K562 (cell line): ENCODE data around the gene PDE4A. TPM values are rescaled to one million over a fixed set of nuclear protein-coding genes. Genes with fewer than 3 reads are reported as not detected.

ENCODE experiments used
- HDAC1 ChIP-seq, 2 experiments: fragments of 450-650 bp; IDR thresholded peaks; 2 replicates each; pipeline ENCODE4 v1.6.1; 2016 to 2017; ENCODE audit warnings: inconsistent platforms in 1 of 2, mild to moderate bottlenecking in 1 of 2, moderate library complexity in 1 of 2
- MEF2D ChIP-seq: conservative IDR thresholded peaks from 2 replicates; pipeline ENCODE4 v1.6.1; 2016; ENCODE audit warnings: low read depth, missing genetic modification characterization, missing compliant biosample characterization
- MXI1 ChIP-seq: IDR thresholded peaks from 2 replicates; pipeline ENCODE4 v1.6.1; 2011; ENCODE audit warnings: low read depth, mild to moderate bottlenecking, improper control_type of control experiment, low read length
- RAD51 ChIP-seq: fragments of 450-650 bp; IDR thresholded peaks from 2 replicates; pipeline ENCODE4 v1.7.1; 2016; ENCODE audit warnings: low read depth, mild to moderate bottlenecking, borderline replicate concordance
- SMARCC2 ChIP-seq: fragments of 450-650 bp; IDR thresholded peaks from 2 replicates; pipeline ENCODE4 v1.6.1; 2017; ENCODE audit warnings: antibody characterized with exemption, moderate library complexity, mild to moderate bottlenecking, low read depth
- ZKSCAN8 ChIP-seq: fragments of 200-800 bp; sonication (Bioruptor generic); IDR thresholded peaks from 2 replicates; pipeline ENCODE4 v1.6.1; 2016; ENCODE audit warnings: missing genetic modification characterization, missing compliant biosample characterization
- ZNF217 ChIP-seq: sonication (generic); formaldehyde crosslinking; IDR thresholded peaks from 2 replicates; pipeline ENCODE4 v1.8.0; 2022; ENCODE audit warnings: mild to moderate bottlenecking, missing genetic modification reagents
- ZNF354B ChIP-seq: fragments of 250-450 bp; sonication (Bioruptor Pico); IDR thresholded peaks from 2 replicates; pipeline ENCODE4 v1.4.0; 2020
- ZNF586 ChIP-seq: fragments of 450-650 bp; formaldehyde crosslinking; conservative IDR thresholded peaks from 2 replicates; pipeline ENCODE4 v1.4.0; 2020; ENCODE audit warnings: mild to moderate bottlenecking, moderate library complexity
- polyA plus RNA-seq, 8 experiments: library from polyadenylated mRNA; depleted of rRNA in 4 of 8; stranded (reverse) in 5 of 8; unstranded in 3 of 8; fragments of >200 nt; fragmentation: Nextera tagmentation in 2 of 8; fragmentation: Illumina TruSeq in 1 of 8; extraction: Ambion mirVana in 2 of 8; extraction: Trizol in 1 of 8; gene quantifications; 2 replicates each; pipeline versions ENCODE4 v1.2.1 to v1.2.3, GENCODE V29; 2011 to 2014; ENCODE audit warnings: inconsistent platforms in 1 of 8, missing spikeins in 1 of 8
- total RNA-seq, 7 experiments: library from RNA; depleted of rRNA in 6 of 7; stranded (reverse); fragments of >200 nt in 6 of 7; fragmentation: Illumina TruSeq in 2 of 7; extraction: Trizol in 2 of 7; gene quantifications; 2 replicates each; pipeline versions ENCODE4 v1.2.1 to v1.2.3, GENCODE V29; 2011 to 2021; ENCODE audit warnings: low replicate concordance in 1 of 7
- TF ChIP-seq, protein P1 (sequence below): fragments of 450-650 bp; IDR thresholded peaks from 2 replicates; pipeline ENCODE4 v1.7.1; 2018; ENCODE audit warnings: mild to moderate bottlenecking, low read depth; ENCODE audit not compliant: partially characterized antibody
- TF ChIP-seq, protein P2 (sequence below): fragments of 250-450 bp; sonication (Bioruptor Pico); IDR thresholded peaks from 2 replicates; pipeline ENCODE4 v1.5.0; 2021
- TF ChIP-seq, protein P3 (sequence below): IDR thresholded peaks from 3 replicates; pipeline ENCODE4 v1.6.1; 2011; ENCODE audit warnings: borderline replicate concordance, mild to moderate bottlenecking, moderate library complexity; ENCODE audit not compliant: insufficient read length; ENCODE audit errors: extremely low read depth
- TF ChIP-seq, protein P4 (sequence below): sonication (generic); formaldehyde crosslinking; IDR thresholded peaks from 2 replicates; pipeline ENCODE4 v1.8.1; 2023; ENCODE audit warnings: missing genetic modification reagents, mild to moderate bottlenecking, borderline replicate concordance
- TF ChIP-seq, protein P5 (sequence below): fragments of 450-650 bp; IDR thresholded peaks from 2 replicates; pipeline ENCODE4 v1.6.1; 2016; ENCODE audit warnings: low read depth, mild to moderate bottlenecking, moderate library complexity

PDE4A gene
- total and polyA plus RNA-seq, 9 of the 15 experiments (the other 6 are each of a cell fraction or from before 2014, with no cell fraction given), result 0.66 to 26.9 (median 4.6) TPM

DNA sequence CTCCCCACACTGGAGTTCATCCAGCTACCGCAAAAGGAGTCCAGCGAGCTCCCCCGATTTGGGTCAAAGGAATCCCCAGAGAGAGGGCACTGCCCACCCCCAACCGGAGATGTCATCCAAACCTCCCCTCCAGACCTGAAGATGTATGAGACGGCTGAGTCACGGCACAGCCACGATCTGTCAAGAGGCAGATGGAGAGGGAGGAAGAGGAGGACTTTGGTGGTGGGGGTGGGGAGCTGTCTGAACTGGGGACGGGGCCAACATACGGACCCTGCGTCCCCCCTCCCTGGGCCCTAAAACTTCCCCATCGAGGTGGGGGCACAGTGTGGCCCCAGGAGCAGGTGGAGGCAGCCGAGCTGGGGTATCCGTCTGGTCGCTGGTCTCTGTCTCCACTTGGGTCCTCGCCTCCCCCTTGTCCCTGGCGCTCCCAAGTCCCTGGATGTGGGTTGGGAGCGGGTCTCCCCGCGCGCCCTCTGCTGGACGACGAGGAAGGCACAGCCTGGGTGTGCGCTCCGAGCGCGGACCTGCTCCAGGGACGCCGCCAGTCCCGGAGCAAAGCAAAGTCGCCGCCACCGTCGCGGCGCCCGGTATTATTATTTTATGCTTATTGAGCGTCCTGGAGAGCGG lies 3.8 kb downstream of the PDE4A start (continued):
- TF ChIP-seq, protein P1, sequence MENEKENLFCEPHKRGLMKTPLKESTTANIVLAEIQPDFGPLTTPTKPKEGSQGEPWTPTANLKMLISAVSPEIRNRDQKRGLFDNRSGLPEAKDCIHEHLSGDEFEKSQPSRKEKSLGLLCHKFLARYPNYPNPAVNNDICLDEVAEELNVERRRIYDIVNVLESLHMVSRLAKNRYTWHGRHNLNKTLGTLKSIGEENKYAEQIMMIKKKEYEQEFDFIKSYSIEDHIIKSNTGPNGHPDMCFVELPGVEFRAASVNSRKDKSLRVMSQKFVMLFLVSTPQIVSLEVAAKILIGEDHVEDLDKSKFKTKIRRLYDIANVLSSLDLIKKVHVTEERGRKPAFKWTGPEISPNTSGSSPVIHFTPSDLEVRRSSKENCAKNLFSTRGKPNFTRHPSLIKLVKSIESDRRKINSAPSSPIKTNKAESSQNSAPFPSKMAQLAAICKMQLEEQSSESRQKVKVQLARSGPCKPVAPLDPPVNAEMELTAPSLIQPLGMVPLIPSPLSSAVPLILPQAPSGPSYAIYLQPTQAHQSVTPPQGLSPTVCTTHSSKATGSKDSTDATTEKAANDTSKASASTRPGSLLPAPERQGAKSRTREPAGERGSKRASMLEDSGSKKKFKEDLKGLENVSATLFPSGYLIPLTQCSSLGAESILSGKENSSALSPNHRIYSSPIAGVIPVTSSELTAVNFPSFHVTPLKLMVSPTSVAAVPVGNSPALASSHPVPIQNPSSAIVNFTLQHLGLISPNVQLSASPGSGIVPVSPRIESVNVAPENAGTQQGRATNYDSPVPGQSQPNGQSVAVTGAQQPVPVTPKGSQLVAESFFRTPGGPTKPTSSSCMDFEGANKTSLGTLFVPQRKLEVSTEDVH, result peak; percentile 15
- TF ChIP-seq, protein P2, sequence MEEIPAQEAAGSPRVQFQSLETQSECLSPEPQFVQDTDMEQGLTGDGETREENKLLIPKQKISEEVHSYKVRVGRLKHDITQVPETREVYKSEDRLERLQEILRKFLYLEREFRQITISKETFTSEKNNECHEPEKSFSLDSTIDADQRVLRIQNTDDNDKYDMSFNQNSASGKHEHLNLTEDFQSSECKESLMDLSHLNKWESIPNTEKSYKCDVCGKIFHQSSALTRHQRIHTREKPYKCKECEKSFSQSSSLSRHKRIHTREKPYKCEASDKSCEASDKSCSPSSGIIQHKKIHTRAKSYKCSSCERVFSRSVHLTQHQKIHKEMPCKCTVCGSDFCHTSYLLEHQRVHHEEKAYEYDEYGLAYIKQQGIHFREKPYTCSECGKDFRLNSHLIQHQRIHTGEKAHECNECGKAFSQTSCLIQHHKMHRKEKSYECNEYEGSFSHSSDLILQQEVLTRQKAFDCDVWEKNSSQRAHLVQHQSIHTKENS (CRISPR knock-in tag), result no peak
- TF ChIP-seq ZNF217 (CRISPR knock-in tag), result no peak
- TF ChIP-seq MEF2D, result 0 out of 2 replicates have a peak, but pooled peaks have one; percentile 39
- no peak for TF ChIP-seq ZKSCAN8 (CRISPR knock-in tag)
- TF ChIP-seq, protein P3, sequence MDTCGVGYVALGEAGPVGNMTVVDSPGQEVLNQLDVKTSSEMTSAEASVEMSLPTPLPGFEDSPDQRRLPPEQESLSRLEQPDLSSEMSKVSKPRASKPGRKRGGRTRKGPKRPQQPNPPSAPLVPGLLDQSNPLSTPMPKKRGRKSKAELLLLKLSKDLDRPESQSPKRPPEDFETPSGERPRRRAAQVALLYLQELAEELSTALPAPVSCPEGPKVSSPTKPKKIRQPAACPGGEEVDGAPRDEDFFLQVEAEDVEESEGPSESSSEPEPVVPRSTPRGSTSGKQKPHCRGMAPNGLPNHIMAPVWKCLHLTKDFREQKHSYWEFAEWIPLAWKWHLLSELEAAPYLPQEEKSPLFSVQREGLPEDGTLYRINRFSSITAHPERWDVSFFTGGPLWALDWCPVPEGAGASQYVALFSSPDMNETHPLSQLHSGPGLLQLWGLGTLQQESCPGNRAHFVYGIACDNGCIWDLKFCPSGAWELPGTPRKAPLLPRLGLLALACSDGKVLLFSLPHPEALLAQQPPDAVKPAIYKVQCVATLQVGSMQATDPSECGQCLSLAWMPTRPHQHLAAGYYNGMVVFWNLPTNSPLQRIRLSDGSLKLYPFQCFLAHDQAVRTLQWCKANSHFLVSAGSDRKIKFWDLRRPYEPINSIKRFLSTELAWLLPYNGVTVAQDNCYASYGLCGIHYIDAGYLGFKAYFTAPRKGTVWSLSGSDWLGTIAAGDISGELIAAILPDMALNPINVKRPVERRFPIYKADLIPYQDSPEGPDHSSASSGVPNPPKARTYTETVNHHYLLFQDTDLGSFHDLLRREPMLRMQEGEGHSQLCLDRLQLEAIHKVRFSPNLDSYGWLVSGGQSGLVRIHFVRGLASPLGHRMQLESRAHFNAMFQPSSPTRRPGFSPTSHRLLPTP, result peak; percentile 3
- TF ChIP-seq MXI1, result no peak
- no peak for TF ChIP-seq SMARCC2
- TF ChIP-seq HDAC1 (IDR thresholded peaks at IDR 0.05), result peak in 1 of 2 experiments; percentile 66; a peak in 2 of 4 replicates
- TF ChIP-seq, protein P4, sequence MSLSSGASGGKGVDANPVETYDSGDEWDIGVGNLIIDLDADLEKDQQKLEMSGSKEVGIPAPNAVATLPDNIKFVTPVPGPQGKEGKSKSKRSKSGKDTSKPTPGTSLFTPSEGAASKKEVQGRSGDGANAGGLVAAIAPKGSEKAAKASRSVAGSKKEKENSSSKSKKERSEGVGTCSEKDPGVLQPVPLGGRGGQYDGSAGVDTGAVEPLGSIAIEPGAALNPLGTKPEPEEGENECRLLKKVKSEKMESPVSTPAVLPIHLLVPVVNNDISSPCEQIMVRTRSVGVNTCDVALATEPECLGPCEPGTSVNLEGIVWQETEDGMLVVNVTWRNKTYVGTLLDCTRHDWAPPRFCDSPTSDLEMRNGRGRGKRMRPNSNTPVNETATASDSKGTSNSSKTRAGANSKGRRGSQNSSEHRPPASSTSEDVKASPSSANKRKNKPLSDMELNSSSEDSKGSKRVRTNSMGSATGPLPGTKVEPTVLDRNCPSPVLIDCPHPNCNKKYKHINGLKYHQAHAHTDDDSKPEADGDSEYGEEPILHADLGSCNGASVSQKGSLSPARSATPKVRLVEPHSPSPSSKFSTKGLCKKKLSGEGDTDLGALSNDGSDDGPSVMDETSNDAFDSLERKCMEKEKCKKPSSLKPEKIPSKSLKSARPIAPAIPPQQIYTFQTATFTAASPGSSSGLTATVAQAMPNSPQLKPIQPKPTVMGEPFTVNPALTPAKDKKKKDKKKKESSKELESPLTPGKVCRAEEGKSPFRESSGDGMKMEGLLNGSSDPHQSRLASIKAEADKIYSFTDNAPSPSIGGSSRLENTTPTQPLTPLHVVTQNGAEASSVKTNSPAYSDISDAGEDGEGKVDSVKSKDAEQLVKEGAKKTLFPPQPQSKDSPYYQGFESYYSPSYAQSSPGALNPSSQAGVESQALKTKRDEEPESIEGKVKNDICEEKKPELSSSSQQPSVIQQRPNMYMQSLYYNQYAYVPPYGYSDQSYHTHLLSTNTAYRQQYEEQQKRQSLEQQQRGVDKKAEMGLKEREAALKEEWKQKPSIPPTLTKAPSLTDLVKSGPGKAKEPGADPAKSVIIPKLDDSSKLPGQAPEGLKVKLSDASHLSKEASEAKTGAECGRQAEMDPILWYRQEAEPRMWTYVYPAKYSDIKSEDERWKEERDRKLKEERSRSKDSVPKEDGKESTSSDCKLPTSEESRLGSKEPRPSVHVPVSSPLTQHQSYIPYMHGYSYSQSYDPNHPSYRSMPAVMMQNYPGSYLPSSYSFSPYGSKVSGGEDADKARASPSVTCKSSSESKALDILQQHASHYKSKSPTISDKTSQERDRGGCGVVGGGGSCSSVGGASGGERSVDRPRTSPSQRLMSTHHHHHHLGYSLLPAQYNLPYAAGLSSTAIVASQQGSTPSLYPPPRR (CRISPR knock-in tag), result no peak; the same call in 1 of the 2 replicates
- TF ChIP-seq RAD51, result no peak
- TF ChIP-seq, protein P5, sequence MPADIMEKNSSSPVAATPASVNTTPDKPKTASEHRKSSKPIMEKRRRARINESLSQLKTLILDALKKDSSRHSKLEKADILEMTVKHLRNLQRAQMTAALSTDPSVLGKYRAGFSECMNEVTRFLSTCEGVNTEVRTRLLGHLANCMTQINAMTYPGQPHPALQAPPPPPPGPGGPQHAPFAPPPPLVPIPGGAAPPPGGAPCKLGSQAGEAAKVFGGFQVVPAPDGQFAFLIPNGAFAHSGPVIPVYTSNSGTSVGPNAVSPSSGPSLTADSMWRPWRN, result no peak
- no peak for TF ChIP-seq ZNF354B (CRISPR knock-in tag)
- no peak for TF ChIP-seq ZNF586 (CRISPR knock-in tag)
